ENCODE results near the gene GLCCI1.

Gene GLCCI1

GRCh38 chr7:8134089-8134733 lies 165.6 kb downstream of the GLCCI1 start:
- no peak for DNase-seq

GRCh38 chr7:8135417-8135816 lies 166.8 kb downstream of the GLCCI1 start:
- no peak for DNase-seq

GRCh38 chr7:8136051-8136730 lies 167.6 kb downstream of the GLCCI1 start:
- no peak for DNase-seq

Measured in NCI-H1092 treated with DMSO at 0.1 percent for 48 hours (cell line).